Colonic mucosa (tissue), 4 donors: ENCODE results near the gene MMS22L. TPM values are rescaled to one million over a fixed set of nuclear protein-coding genes. Genes with fewer than 3 reads are reported as not detected.

ENCODE experiments used
- DNase-seq: peaks from one replicate; pipeline ENCODE4 v3.0.0-alpha.2; 2020
- H3K27ac ChIP-seq: fragments of 200-600 bp; one replicate; pipeline ENCODE4 v1.8.0; 2021
- H3K27me3 ChIP-seq: fragments of 200-600 bp; one replicate; pipeline ENCODE4 v1.8.0; 2021
- H3K36me3 ChIP-seq: fragments of 200-600 bp; one replicate; pipeline ENCODE4 v1.8.0; 2021
- H3K4me1 ChIP-seq: fragments of 200-600 bp; one replicate; pipeline ENCODE4 v1.8.0; 2021; ENCODE audit warnings: mild to moderate bottlenecking
- H3K4me3 ChIP-seq: fragments of 200-600 bp; one replicate; pipeline ENCODE4 v1.8.0; 2021
- H3K9ac ChIP-seq, 2 donors: one replicate each; pipeline ENCODE4 v1.7.0; 2013; ENCODE audit warnings: control low read depth in 2 of 2, low read depth in 2 of 2, low read length in 2 of 2
- H3K9me3 ChIP-seq: fragments of 200-600 bp; one replicate; pipeline ENCODE4 v1.8.0; 2021
- CTCF ChIP-seq: fragments of 200-600 bp; IDR thresholded peaks from one replicate; pipeline ENCODE4 v1.8.0; 2022; ENCODE audit warnings: antibody characterized with exemption, mild to moderate bottlenecking
- intact Hi-C: fragments of 100-400 bp; cut with DNase I; formaldehyde crosslinking; loops from one replicate; pipeline ENCODE4 v1.14.1; 2022
- total RNA-seq, 2 donors: library from RNA; stranded (reverse); fragmentation: NEBNext Ultra II Directional in 1 of 2; extraction: Animal tissue kit (Norgen Biotek cat#: 25700) in 1 of 2; gene quantifications; one replicate each; pipeline ENCODE4 v1.2.1, GENCODE V29; 2021
- donor health status: healthy.
- donor health status: DM: no; HTN: no; CAD: no.
- donor health status: DM: no; HTN: no; CAD: no.

The MMS22L gene
- total RNA-seq, 2 donors from 2014 or later: 9.1 to 21.4 TPM

- H3K9ac ChIP-seq: no peak overlapping the region
- intact Hi-C loops: no loop called here
Measured at GRCh38 chr6:97097068-97098047, 185.7 kb downstream of the MMS22L start.

GRCh38 chr6:97095311-97095850, 187.6 kb downstream of the MMS22L start:
- H3K4me3 ChIP-seq: no peak overlapping the region
- no peaks in the 10 kb centered on the region for H3K4me1 ChIP-seq
- H3K36me3 ChIP-seq: no peaks in the 10 kb centered on the region
- intact Hi-C loops: no loop called here
- TF ChIP-seq CTCF: no peak
- H3K27ac ChIP-seq: no peak overlapping the region
- no peak for DNase-seq
- no peak overlapping the region for H3K9ac ChIP-seq
- no peaks in the 10 kb centered on the region for H3K27me3 ChIP-seq
- no peaks in the 10 kb centered on the region for H3K9me3 ChIP-seq

More at GRCh38 chr6:97097068-97098047, 185.7 kb downstream of the MMS22L start:
- TF ChIP-seq CTCF: no peak
- Histone ChIP-seq H3K4me3 (no peak overlapping the region), H3K9me3 (no peaks in the 10 kb centered on the region), H3K4me1 (no peaks in the 10 kb centered on the region), H3K36me3 (no peaks in the 10 kb centered on the region), H3K27me3 (no peaks in the 10 kb centered on the region), H3K27ac (no peak overlapping the region)
- no peak for DNase-seq

- H3K36me3 ChIP-seq: no peaks in the 10 kb centered on the region
- intact Hi-C loops: no loop called here
- TF ChIP-seq CTCF: no peak
Measured at GRCh38 chr6:97094376-97094775, 188.6 kb downstream of the MMS22L start.

GRCh38 chr6:97092673-97093305, 190.2 kb downstream of the MMS22L start:
- Histone ChIP-seq H3K27me3 (no peaks in the 10 kb centered on the region), H3K4me3 (no peak overlapping the region), H3K36me3 (no peaks in the 10 kb centered on the region), H3K27ac (no peak overlapping the region), H3K9me3 (no peaks in the 10 kb centered on the region), H3K4me1 (no peaks in the 10 kb centered on the region), H3K9ac (no peak overlapping the region)
- intact Hi-C loops: no loop called here
- TF ChIP-seq CTCF: no peak
- no peak for DNase-seq

More at GRCh38 chr6:97094376-97094775, 188.6 kb downstream of the MMS22L start:
- DNase-seq: no peak
- Histone ChIP-seq H3K9me3 (no peaks in the 10 kb centered on the region), H3K9ac (no peak overlapping the region), H3K4me3 (no peak overlapping the region), H3K4me1 (no peaks in the 10 kb centered on the region), H3K27me3 (no peaks in the 10 kb centered on the region), H3K27ac (no peak overlapping the region)
